Glutamatergic neuron (in vitro differentiated cells): ENCODE data around the gene TMEM151B. TPM values are rescaled to one million over a fixed set of nuclear protein-coding genes. Genes with fewer than 3 reads are reported as not detected.

ENCODE experiments used
- DNase-seq: peaks from one replicate; pipeline ENCODE4 v3.0.0; 2022
- H3K27ac Mint-ChIP-seq: one replicate; pipeline ENCODE4 v1.8.0; 2020; ENCODE audit warnings: mild to moderate bottlenecking, mixed read lengths, inconsistent platforms; ENCODE audit not compliant: unreplicated experiment
- H3K27me3 Mint-ChIP-seq: one replicate; pipeline ENCODE4 v1.8.0; 2020; ENCODE audit warnings: mild to moderate bottlenecking, moderate library complexity, mixed read lengths, inconsistent platforms; ENCODE audit not compliant: unreplicated experiment
- H3K36me3 Mint-ChIP-seq: one replicate; pipeline ENCODE4 v1.8.0; 2020; ENCODE audit warnings: mild to moderate bottlenecking, mixed read lengths, inconsistent platforms; ENCODE audit not compliant: unreplicated experiment
- H3K4me1 Mint-ChIP-seq: one replicate; pipeline ENCODE4 v1.8.0; 2020; ENCODE audit warnings: mild to moderate bottlenecking, low read depth, mixed read lengths, inconsistent platforms; ENCODE audit not compliant: unreplicated experiment
- H3K4me3 Mint-ChIP-seq: one replicate; pipeline ENCODE4 v1.8.0; 2020; ENCODE audit warnings: mild to moderate bottlenecking, mixed read lengths, inconsistent platforms; ENCODE audit not compliant: unreplicated experiment
- H3K9me3 Mint-ChIP-seq: one replicate; pipeline ENCODE4 v1.8.0; 2020; ENCODE audit warnings: mild to moderate bottlenecking, moderate library complexity, mixed read lengths, inconsistent platforms; ENCODE audit not compliant: unreplicated experiment
- total RNA-seq: library from RNA; stranded (reverse); fragmentation: NEBNext Ultra II Directional; extraction: Animal tissue kit (Norgen Biotek cat#: 25700); gene quantifications from one replicate; pipeline ENCODE4 v1.2.1, GENCODE V29; 2021; ENCODE audit not compliant: unreplicated experiment
- TF ChIP-seq, protein P1 (sequence below): fragments of 200-600 bp; sonication (generic); IDR thresholded peaks from one replicate; pipeline ENCODE4 v1.5.0; 2021; ENCODE audit not compliant: partially characterized antibody, unreplicated experiment

TMEM151B gene
- total RNA-seq, 1 donor from 2014 or later, result 51.3 TPM

DNA sequence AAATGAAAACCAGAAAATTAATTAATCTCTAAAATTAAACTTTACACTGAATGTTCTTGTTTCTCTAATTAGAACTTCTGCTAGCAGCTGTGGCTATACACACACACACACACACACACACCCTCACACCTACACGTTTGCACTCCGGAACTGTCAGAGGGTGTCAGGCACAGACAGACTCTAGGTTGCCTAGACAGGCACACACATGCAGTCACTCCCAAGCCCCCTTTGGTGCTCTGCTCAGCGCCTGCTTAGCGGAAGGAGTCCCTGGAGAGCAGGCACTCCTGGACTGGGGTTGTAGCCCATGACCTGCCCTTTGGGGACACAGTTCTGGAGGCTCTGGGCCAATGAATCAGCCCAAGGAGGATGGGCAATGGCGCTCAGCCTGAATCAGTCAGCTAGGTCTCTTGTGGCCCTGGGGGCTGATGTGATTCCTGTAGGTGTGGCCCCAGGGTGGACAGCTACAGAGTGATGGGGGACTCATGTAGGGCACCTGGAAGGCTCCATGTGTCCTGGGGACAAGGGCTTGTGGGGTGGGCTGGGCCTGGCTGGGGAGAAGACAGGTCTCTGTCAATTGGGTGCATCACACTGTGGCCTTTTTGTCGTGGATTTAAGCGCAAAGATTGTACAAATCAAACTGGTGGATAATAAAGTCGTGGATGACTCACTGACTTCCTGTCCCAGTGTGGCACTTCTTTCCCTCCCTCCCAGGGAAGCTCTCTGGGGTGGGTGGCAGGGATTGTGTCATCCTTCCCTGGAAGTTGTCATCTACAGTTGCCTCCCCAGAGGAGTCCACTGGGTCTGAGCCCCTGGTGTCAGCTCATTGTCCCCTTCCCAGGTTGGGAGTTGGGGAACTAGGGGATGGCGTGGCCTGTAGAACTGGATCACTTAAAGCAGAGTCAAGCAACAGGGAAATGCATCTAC is 8.8 kb downstream of the TMEM151B start:
- Mint-ChIP-seq H3K4me3 (no peak overlapping the region), H3K4me1 (peaks cover 30% of the 10 kb centered on the region), H3K36me3 (peaks cover under 1% of the 10 kb centered on the region), H3K9me3 (peaks cover 24% of the 10 kb centered on the region), H3K27ac (peak overlapping the region; percentile 76), H3K27me3 (peaks cover 30% of the 10 kb centered on the region)
- no peak for DNase-seq
- TF ChIP-seq, protein P1, sequence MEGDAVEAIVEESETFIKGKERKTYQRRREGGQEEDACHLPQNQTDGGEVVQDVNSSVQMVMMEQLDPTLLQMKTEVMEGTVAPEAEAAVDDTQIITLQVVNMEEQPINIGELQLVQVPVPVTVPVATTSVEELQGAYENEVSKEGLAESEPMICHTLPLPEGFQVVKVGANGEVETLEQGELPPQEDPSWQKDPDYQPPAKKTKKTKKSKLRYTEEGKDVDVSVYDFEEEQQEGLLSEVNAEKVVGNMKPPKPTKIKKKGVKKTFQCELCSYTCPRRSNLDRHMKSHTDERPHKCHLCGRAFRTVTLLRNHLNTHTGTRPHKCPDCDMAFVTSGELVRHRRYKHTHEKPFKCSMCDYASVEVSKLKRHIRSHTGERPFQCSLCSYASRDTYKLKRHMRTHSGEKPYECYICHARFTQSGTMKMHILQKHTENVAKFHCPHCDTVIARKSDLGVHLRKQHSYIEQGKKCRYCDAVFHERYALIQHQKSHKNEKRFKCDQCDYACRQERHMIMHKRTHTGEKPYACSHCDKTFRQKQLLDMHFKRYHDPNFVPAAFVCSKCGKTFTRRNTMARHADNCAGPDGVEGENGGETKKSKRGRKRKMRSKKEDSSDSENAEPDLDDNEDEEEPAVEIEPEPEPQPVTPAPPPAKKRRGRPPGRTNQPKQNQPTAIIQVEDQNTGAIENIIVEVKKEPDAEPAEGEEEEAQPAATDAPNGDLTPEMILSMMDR, result no peak

DNA sequence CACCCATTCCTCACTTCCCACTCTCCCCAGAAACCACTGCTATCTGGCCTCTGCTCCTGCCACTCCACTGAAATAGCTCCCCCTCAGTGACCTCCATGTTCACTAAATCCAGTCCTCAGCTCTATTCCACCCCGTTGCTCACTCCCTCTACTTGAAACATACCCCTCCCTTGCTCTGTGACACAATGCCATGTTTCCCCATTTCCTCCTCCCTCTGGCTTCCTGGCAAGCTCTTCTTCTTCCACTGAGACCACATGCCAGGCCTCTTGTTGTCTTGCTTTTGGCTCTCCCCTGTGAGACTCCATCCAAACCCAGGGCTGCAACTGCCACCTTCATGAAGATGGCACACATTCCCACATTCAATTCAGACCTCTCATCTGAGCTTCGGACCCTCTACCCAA is 13.9 kb downstream of the TMEM151B start:
- Mint-ChIP-seq H3K36me3 (peaks cover 10% of the 10 kb centered on the region), H3K4me1 (peaks cover 11% of the 10 kb centered on the region), H3K9me3 (peaks cover 17% of the 10 kb centered on the region), H3K4me3 (no peak overlapping the region), H3K27me3 (peaks cover 17% of the 10 kb centered on the region), H3K27ac (no peak overlapping the region)
- TF ChIP-seq, protein P1, result no peak
- no peak for DNase-seq

DNA sequence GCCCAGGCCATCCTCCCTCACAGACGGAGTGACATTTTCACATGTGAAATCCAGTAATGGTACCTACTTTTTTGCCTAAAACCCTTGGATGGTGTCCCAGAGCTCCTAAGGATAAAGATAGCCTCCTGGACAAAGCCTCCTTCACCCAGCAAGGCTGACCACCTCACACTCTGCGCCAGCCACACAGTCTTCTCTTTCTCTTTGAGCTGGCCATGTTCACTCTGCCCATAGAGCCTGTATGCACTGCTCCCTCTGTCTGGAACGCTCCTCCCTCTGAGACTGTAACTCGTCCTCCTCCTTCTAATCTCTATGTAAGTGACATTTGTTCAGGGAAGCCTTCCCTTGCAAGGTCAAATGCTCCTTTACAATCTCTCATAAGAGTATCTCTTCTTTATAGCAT is 14.6 kb downstream of the TMEM151B start:
- Mint-ChIP-seq H3K27ac (no peak overlapping the region), H3K36me3 (peaks cover 10% of the 10 kb centered on the region), H3K27me3 (peaks cover 16% of the 10 kb centered on the region), H3K4me1 (peaks cover 10% of the 10 kb centered on the region), H3K4me3 (no peak overlapping the region), H3K9me3 (peaks cover 12% of the 10 kb centered on the region)
- TF ChIP-seq, protein P1, result no peak
- DNase-seq, result no peak

DNA sequence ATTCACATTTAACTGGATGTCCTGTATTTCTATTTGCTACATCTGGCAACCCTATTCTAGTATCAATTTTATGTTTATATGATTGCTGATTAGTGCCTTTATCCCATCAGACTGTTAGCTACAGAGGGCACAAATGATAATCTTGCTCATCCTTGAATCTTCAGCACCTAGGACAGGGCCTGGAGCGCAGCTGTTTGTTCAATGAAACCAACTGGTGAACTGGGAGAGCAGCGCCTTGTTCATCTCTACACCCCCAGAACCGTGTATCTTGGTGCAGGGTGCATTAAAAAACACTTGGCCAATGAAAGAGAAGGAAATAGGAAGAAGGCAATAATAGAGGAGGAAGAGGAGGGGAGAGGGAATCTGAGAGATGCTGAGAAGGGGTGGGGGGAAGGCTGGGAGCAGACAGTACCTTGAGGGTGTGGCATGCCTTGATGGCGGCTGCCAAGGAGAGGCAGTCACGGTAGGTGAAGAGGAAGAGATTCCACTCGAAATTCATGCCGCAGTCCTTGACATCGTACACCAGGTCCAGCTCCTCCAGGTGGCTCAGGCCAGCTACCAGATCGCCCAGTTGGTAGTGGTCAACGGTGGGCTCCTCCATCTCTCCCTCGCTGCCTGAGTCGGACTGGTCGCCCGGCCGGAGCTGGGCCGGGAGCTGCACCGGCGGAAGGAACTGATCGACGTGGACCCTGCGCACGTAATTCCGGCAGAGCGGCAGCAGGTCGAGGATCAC is 15.5 kb downstream of the TMEM151B start:
- peaks cover 11% of the 10 kb centered on the region for H3K9me3 Mint-ChIP-seq
- H3K27me3 Mint-ChIP-seq, result peaks cover 18% of the 10 kb centered on the region
- H3K27ac Mint-ChIP-seq, result no peak overlapping the region
- H3K36me3 Mint-ChIP-seq, result peaks cover 10% of the 10 kb centered on the region
- no peak for DNase-seq
- TF ChIP-seq, protein P1, result no peak
- no peak overlapping the region for H3K4me3 Mint-ChIP-seq
- peaks cover 12% of the 10 kb centered on the region for H3K4me1 Mint-ChIP-seq

DNA sequence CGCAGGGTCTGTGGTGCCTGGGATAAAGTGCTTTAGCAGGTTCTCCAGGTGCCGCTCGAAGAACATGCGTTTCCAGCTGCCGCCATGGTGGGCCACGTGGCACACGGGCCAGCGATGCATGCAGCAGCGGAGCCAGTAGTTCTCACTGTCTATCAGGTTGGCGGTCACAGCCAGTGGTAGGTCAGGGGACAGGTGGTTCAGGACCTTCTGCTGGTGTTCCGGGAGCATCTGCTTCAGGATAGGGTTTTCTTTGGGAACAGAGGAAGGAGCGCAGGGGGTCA is 16.0 kb downstream of the TMEM151B start:
- TF ChIP-seq, protein P1, result no peak
- peaks cover 18% of the 10 kb centered on the region for H3K27me3 Mint-ChIP-seq
- DNase-seq, result no peak
- H3K9me3 Mint-ChIP-seq, result peaks cover 11% of the 10 kb centered on the region
- no peak overlapping the region for H3K27ac Mint-ChIP-seq
- no peak overlapping the region for H3K4me3 Mint-ChIP-seq
- peaks cover 12% of the 10 kb centered on the region for H3K4me1 Mint-ChIP-seq
- H3K36me3 Mint-ChIP-seq, result peaks cover 10% of the 10 kb centered on the region
